SK-N-SH (cell line): Measurements from ENCODE around the gene TET2. TPM values are rescaled to one million over a fixed set of nuclear protein-coding genes. Genes with fewer than 3 reads are reported as not detected.

Source experiments
- CTCF ChIA-PET: fragments of 300-600, 350-600 bp; formaldehyde crosslinking; extraction: SDS; loops from one replicate; lab custom pipeline; 2021; lab: Yijun Ruan, JAX
- POLR2A ChIA-PET: fragments of 350-600 bp; sonication (Branson Sonifier 250); formaldehyde crosslinking; extraction: SDS; loops from one replicate; lab custom pipeline; 2020; ENCODE audit warnings: antibody characterized with exemption, inconsistent platforms; lab: Yijun Ruan, JAX
- DNase-seq: peaks from one replicate; pipeline ENCODE4 v3.0.0; 2012
- H2AFZ ChIP-seq: fragments of 200-600 bp; sonication (generic); 2 replicates; pipeline ENCODE4 v1.8.1; 2016; ENCODE audit warnings: antibody characterized with exemption, mild to moderate bottlenecking, low read depth
- H3F3A ChIP-seq: fragments of 200-600 bp; sonication (generic); replicated peaks from 2 replicates; pipeline ENCODE3; 2016; ENCODE audit warnings: antibody characterized with exemption, mild to moderate bottlenecking; ENCODE audit not compliant: insufficient read depth
- H3K27ac ChIP-seq, 2 experiments: fragments of 200-500 bp in 1 of 2; fragments of 200-600 bp in 1 of 2; sonication (Bioruptor generic) in 1 of 2; sonication (generic), shearing (Covaris generic) in 1 of 2; 2 replicates each; pipeline versions ENCODE4 v1.5.1 to v1.6.1; 2014 to 2016; ENCODE audit warnings: low read depth in 2 of 2, inconsistent platforms in 1 of 2, low read length in 1 of 2, mild to moderate bottlenecking in 1 of 2, mixed read lengths in 1 of 2
- H3K27me3 ChIP-seq: fragments of 200-600 bp; sonication (generic), shearing (Covaris generic); 2 replicates; pipeline ENCODE4 v1.6.1; 2016; ENCODE audit warnings: mixed run types; ENCODE audit not compliant: insufficient read depth
- H3K36me3 ChIP-seq, 2 experiments: fragments of 200-500 bp in 1 of 2; fragments of 200-600 bp in 1 of 2; sonication (Bioruptor generic) in 1 of 2; sonication (generic) in 1 of 2; replicated peaks in 1 of 2; 2 replicates each; pipeline versions ENCODE3 to v1.5.1; 2014 to 2016; ENCODE audit warnings: low read length in 1 of 2, mild to moderate bottlenecking in 1 of 2; ENCODE audit not compliant: insufficient read depth in 2 of 2, control insufficient read depth in 1 of 2
- H3K4me1 ChIP-seq, 2 experiments: fragments of 200-500 bp in 1 of 2; fragments of 200-600 bp in 1 of 2; sonication (Bioruptor generic) in 1 of 2; sonication (generic), shearing (Covaris generic) in 1 of 2; 2 replicates each; pipeline versions ENCODE4 v1.5.1 to v1.6.1; 2014 to 2016; ENCODE audit warnings: low read depth in 1 of 2, low read length in 1 of 2, mixed run types in 1 of 2; ENCODE audit not compliant: insufficient read depth in 2 of 2, control insufficient read depth in 1 of 2
- H3K4me2 ChIP-seq: fragments of 200-600 bp; sonication (generic), shearing (Covaris generic); 2 replicates; pipeline ENCODE4 v1.6.1; 2017; ENCODE audit warnings: mixed run types
- H3K4me3 ChIP-seq, 2 experiments: fragments of 200-500 bp in 1 of 2; fragments of 200-600 bp in 1 of 2; sonication (Bioruptor generic) in 1 of 2; sonication (generic), shearing (Covaris generic) in 1 of 2; 2 replicates each; pipeline versions ENCODE4 v1.5.1 to v1.8.1; 2014 to 2016; ENCODE audit warnings: low read depth in 2 of 2, inconsistent platforms in 1 of 2, low read length in 1 of 2, mild to moderate bottlenecking in 1 of 2, mixed read lengths in 1 of 2, moderate library complexity in 1 of 2
- H3K79me2 ChIP-seq: fragments of 200-600 bp; sonication (generic); 2 replicates; pipeline ENCODE4 v1.8.1; 2017; ENCODE audit warnings: mild to moderate bottlenecking; ENCODE audit not compliant: insufficient read depth
- H3K9ac ChIP-seq: fragments of 200-600 bp; sonication (generic); 2 replicates; pipeline ENCODE4 v1.6.1; 2017; ENCODE audit warnings: mixed run types
- H3K9me2 ChIP-seq: fragments of 200-600 bp; sonication (generic); 2 replicates; pipeline ENCODE4 v1.6.1; 2017; ENCODE audit warnings: mixed run types
- H3K9me3 ChIP-seq: fragments of 200-600 bp; sonication (generic); 2 replicates; pipeline ENCODE4 v1.6.1; 2017; ENCODE audit warnings: mixed run types, mild to moderate bottlenecking, moderate library complexity
- H4K20me1 ChIP-seq: fragments of 200-600 bp; sonication (generic); 2 replicates; pipeline ENCODE4 v1.6.1; 2017; ENCODE audit warnings: mild to moderate bottlenecking, mixed run types; ENCODE audit not compliant: insufficient read depth
- CHD2 ChIP-seq: fragments of 150-350 bp; IDR thresholded peaks from 2 replicates; pipeline ENCODE4 v1.6.1; 2018; ENCODE audit warnings: low read length; ENCODE audit not compliant: partially characterized antibody
- EP300 ChIP-seq, 2 experiments: IDR thresholded peaks; 2 replicates each; pipeline versions ENCODE4 v1.4.0 to v1.6.1; 2012; ENCODE audit warnings: borderline replicate concordance in 1 of 2, low read depth in 1 of 2, low read length in 1 of 2
- EZH2phosphoT487 ChIP-seq: fragments of 200-600 bp; sonication (generic); IDR thresholded peaks from 2 replicates; pipeline ENCODE4 v1.6.1; 2017; ENCODE audit warnings: low read depth, mixed run types, mild to moderate bottlenecking, antibody characterized with exemption, moderate library complexity, borderline replicate concordance
- FOSL2 ChIP-seq: IDR thresholded peaks from 2 replicates; pipeline ENCODE4 v1.4.0; 2012; ENCODE audit warnings: low read depth, mild to moderate bottlenecking, moderate library complexity, borderline replicate concordance
- FOXJ3 ChIP-seq: sonication (generic); formaldehyde crosslinking; IDR thresholded peaks from 2 replicates; pipeline ENCODE4 v1.5.1; 2020; ENCODE audit warnings: mild to moderate bottlenecking, missing genetic modification reagents
- MAX ChIP-seq: IDR thresholded peaks from 2 replicates; pipeline ENCODE4 v1.4.0; 2012; ENCODE audit warnings: low read depth
- MEF2A ChIP-seq: IDR thresholded peaks from 2 replicates; pipeline ENCODE4 v1.4.0; 2012; ENCODE audit warnings: low read depth, borderline replicate concordance
- MXI1 ChIP-seq: IDR thresholded peaks from 2 replicates; pipeline ENCODE4 v1.6.1; 2012; ENCODE audit warnings: mild to moderate bottlenecking, low read depth, low read length, improper control_type of control experiment
- NFIC ChIP-seq: IDR thresholded peaks from 2 replicates; pipeline ENCODE4 v1.4.0; 2012; ENCODE audit warnings: borderline replicate concordance
- POLR2AphosphoS5 ChIP-seq: IDR thresholded peaks from 2 replicates; pipeline ENCODE4 v1.6.1; 2012; ENCODE audit warnings: low read depth, low read length
- RCOR1 ChIP-seq: fragments of 150-350 bp; IDR thresholded peaks from 2 replicates; pipeline ENCODE4 v1.6.1; 2017; ENCODE audit warnings: antibody characterized with exemption, low read length
- RFX5 ChIP-seq: IDR thresholded peaks from 2 replicates; pipeline ENCODE4 v1.6.1; 2012; ENCODE audit warnings: mild to moderate bottlenecking, improper control_type of control experiment, low read length
- RXRA ChIP-seq: IDR thresholded peaks from 2 replicates; pipeline ENCODE4 v1.4.0; 2012; ENCODE audit warnings: low read depth, mild to moderate bottlenecking, borderline replicate concordance
- SIN3A ChIP-seq: IDR thresholded peaks from 2 replicates; pipeline ENCODE4 v1.6.1; 2012; ENCODE audit warnings: low read depth, mild to moderate bottlenecking, low read length, moderate library complexity, borderline replicate concordance
- SMC3 ChIP-seq: IDR thresholded peaks from 2 replicates; pipeline ENCODE4 v1.6.1; 2012; ENCODE audit warnings: low read depth, low read length, improper control_type of control experiment
- TAF1 ChIP-seq: IDR thresholded peaks from 2 replicates; pipeline ENCODE4 v1.6.1; 2012; ENCODE audit warnings: low read depth, mild to moderate bottlenecking, low read length, moderate library complexity, borderline replicate concordance
- TCF12 ChIP-seq: IDR thresholded peaks from 2 replicates; pipeline ENCODE4 v1.4.0; 2012
- TEAD4 ChIP-seq: IDR thresholded peaks from 2 replicates; pipeline ENCODE4 v1.4.0; 2012; ENCODE audit warnings: mild to moderate bottlenecking, borderline replicate concordance; ENCODE audit not compliant: insufficient read depth
- USF2 ChIP-seq: fragments of 150-350 bp; IDR thresholded peaks from 2 replicates; pipeline ENCODE4 v1.6.1; 2017; ENCODE audit warnings: antibody characterized with exemption, low read length, low read depth, borderline replicate concordance
- YY1 ChIP-seq: IDR thresholded peaks from 2 replicates; pipeline ENCODE4 v1.4.0; 2012; ENCODE audit warnings: low read depth, mild to moderate bottlenecking
- WGBS: methylation state at CpG from one replicate; pipeline ENCODE4 v1.1.6; 2017; ENCODE audit warnings: low lambda C conversion rate; 5-methylcytosine and 5-hydroxymethylcytosine counted together
- polyA plus RNA-seq, 3 experiments: library from polyadenylated mRNA; depleted of rRNA; stranded (reverse); fragments of >200 nt; gene quantifications; 2 replicates each; pipeline ENCODE4 v1.2.3, GENCODE V29; 2012
- TF ChIP-seq, protein P1 (sequence below): IDR thresholded peaks from 2 replicates; pipeline ENCODE4 v1.4.0; 2012; ENCODE audit warnings: low read depth, borderline replicate concordance
- TF ChIP-seq, protein P2 (sequence below): IDR thresholded peaks from 2 replicates; pipeline ENCODE4 v1.4.0; 2012; ENCODE audit warnings: low read depth, borderline replicate concordance

The TET2 gene
- polyA plus RNA-seq, 1 of the 3 experiments (the other 2 are of a cell fraction), result 3.5 TPM

DNA sequence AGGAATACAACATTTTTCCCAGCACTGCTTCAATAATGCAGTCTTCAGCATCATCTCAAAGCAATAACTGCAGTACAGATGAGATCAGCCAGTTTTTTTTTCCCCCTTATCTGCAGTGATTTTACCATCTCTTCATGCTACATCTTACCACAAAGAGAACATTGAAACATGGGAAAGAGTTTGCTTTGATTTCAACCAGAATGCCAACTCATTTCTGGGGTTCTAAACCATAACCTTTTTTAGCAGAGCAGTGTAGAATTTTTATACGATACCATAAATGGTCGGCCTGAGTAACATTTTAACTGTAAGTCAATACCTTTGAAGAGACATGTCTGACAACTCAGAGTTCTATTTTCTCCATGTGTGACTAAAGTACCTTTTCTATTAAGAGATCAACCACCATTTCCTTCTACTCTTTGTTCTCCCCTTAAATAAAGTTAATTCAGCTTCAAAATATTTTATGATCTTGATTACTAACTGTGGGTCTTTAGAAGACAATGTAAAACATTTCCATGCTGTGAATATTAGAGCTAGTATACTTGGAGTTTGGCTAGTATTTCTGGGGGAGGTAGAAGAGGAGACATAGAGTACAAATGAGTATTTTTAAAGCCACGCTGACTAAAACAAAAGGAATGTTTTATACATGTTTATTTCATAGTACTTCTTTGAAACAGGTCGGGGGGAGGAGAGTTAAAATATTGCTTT is 69.1 kb downstream of the TET2 start:
- H3K27me3 ChIP-seq, result no peaks in the 10 kb centered on the region
- ChIA-PET CTCF (interaction anchor here (1.2 kb wide), 1 partner anchor 76 kb away, joined by 3 read pairs; no protein-coding TSS in a partner anchor), POLR2A (no interaction called here)
- H3K9me2 ChIP-seq, result no peaks in the 10 kb centered on the region
- H3K79me2 ChIP-seq, result peaks cover 46% of the 10 kb centered on the region
- TF ChIP-seq POLR2AphosphoS5 (no peak), EP300 (IDR thresholded peaks at IDR 0.05; ENCODE audit: borderline replicate concordance in 1 of 2, low read depth in 1 of 2, low read length in 1 of 2) (no peak), RXRA (no peak), FOXJ3 (CRISPR knock-in tag) (no peak), MEF2A (no peak), FOSL2 (no peak), CHD2 (no peak), RCOR1 (no peak), EZH2phosphoT487 (no peak), YY1 (no peak), RFX5 (no peak), SIN3A (no peak), TAF1 (no peak), SMC3 (no peak), MXI1 (no peak)
- TF ChIP-seq, protein P1, sequence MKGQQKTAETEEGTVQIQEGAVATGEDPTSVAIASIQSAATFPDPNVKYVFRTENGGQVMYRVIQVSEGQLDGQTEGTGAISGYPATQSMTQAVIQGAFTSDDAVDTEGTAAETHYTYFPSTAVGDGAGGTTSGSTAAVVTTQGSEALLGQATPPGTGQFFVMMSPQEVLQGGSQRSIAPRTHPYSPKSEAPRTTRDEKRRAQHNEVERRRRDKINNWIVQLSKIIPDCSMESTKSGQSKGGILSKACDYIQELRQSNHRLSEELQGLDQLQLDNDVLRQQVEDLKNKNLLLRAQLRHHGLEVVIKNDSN, result no peak
- peak overlapping the region; percentile 31; the same call in 1 of the 2 replicates for H3K9ac ChIP-seq
- H4K20me1 ChIP-seq, result peaks cover 3% of the 10 kb centered on the region; the same call in 1 of the 2 replicates
- no peaks in the 10 kb centered on the region for H3K36me3 ChIP-seq
- 77% methylated on average over 4 of the region's 4 CpGs for WGBS
- H3K9me3 ChIP-seq, result no peaks in the 10 kb centered on the region
- H3K4me2 ChIP-seq, result peak overlapping the region; percentile 35; the same call in 1 of the 2 replicates
- H3F3A ChIP-seq, result peaks cover 11% of the 10 kb centered on the region
- H2AFZ ChIP-seq, result no peak overlapping the region
- H3K27ac ChIP-seq, result peak overlapping the region in 1 of 2 experiments; percentile 56; a peak in 2 of 4 replicates
- H3K4me3 ChIP-seq, result no peak overlapping the region
- no peak for DNase-seq
- peaks cover 2 to 15% of the 10 kb centered on the region in 2 experiments; a peak in 2 of 4 replicates for H3K4me1 ChIP-seq

- no peak for DNase-seq
- Histone ChIP-seq H3K4me1 (peaks cover 4 to 9% of the 10 kb centered on the region in 2 experiments; a peak in 2 of 4 replicates), H3K9me3 (no peaks in the 10 kb centered on the region), H3K27ac (no peak overlapping the region), H3K9ac (no peak overlapping the region), H4K20me1 (peaks cover 15% of the 10 kb centered on the region; the same call in 1 of the 2 replicates), H3K27me3 (no peaks in the 10 kb centered on the region), H3K4me3 (no peak overlapping the region), H3F3A (peaks cover 5% of the 10 kb centered on the region), H3K79me2 (peaks cover 53% of the 10 kb centered on the region), H2AFZ (no peak overlapping the region), H3K4me2 (no peak overlapping the region), H3K9me2 (no peaks in the 10 kb centered on the region), H3K36me3 (peaks cover 0 to 3% of the 10 kb centered on the region in 2 experiments)
- 88% methylated on average over 1 of the region's 1 CpG for WGBS
- ChIA-PET POLR2A (no interaction called here), CTCF (interaction anchor here (0.7 to 1.3 kb wide), 3 partner anchors 9 to 29 kb away, joined by 3 to 5 read pairs (median 3); no protein-coding TSS in a partner anchor)
- no peak for TF ChIP-seq TAF1
- TF ChIP-seq, protein P2, sequence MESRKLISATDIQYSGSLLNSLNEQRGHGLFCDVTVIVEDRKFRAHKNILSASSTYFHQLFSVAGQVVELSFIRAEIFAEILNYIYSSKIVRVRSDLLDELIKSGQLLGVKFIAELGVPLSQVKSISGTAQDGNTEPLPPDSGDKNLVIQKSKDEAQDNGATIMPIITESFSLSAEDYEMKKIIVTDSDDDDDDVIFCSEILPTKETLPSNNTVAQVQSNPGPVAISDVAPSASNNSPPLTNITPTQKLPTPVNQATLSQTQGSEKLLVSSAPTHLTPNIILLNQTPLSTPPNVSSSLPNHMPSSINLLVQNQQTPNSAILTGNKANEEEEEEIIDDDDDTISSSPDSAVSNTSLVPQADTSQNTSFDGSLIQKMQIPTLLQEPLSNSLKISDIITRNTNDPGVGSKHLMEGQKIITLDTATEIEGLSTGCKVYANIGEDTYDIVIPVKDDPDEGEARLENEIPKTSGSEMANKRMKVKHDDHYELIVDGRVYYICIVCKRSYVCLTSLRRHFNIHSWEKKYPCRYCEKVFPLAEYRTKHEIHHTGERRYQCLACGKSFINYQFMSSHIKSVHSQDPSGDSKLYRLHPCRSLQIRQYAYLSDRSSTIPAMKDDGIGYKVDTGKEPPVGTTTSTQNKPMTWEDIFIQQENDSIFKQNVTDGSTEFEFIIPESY, result no peak
- TF ChIP-seq MXI1, result no peak
- no peak for TF ChIP-seq USF2
- no peak for TF ChIP-seq TEAD4
- no peak for TF ChIP-seq MAX
- no peak for TF ChIP-seq NFIC
- no peak for TF ChIP-seq TCF12
- no peak for TF ChIP-seq RFX5
These were observed 78.8 kb downstream of the TET2 start for GRCh38 chr4:105225500-105225899.
